ENCODE data around the gene HMCES. TPM values are rescaled to one million over a fixed set of nuclear protein-coding genes. Genes with fewer than 3 reads are reported as not detected.

Gene HMCES
- total and polyA plus RNA-seq, 11 donors = 30.0 to 46.6 (median 37.7) TPM

GRCh38 chr3:129317848-129318247, 39.2 kb downstream of the HMCES start:
- H3K27ac ChIP-seq = no peak overlapping the region
- peaks cover 0 to 33% (median 4%) of the 10 kb centered on the region in 9 donors for H3K36me3 ChIP-seq
- no peak overlapping the region for H3K4me3 ChIP-seq
- intact Hi-C loops (cut with DNase I) = loop anchor here in 2 of 10 donors (2.0 to 5.0 kb wide), 2 partner anchors 39 to 41 kb away; partner anchors contain the start of gene HMCES (in 2 of the 2)
- H3K27me3 ChIP-seq = no peaks in the 10 kb centered on the region
- DNase-seq (peak in 1 of 5 donors; percentile 29), ATAC-seq (no peak)
- TF ChIP-seq CTCF (IDR thresholded peaks at IDR 0.05) (no peak), POLR2A (IDR thresholded peaks at IDR 0.05) (no peak)
- peaks cover 0 to 27% (median 21%) of the 10 kb centered on the region in 12 donors for H3K4me1 ChIP-seq
- whole genome bisulfite sequencing, 4 donors = 62 to 80% (median 66%) methylated on average over 5 of the region's 5 CpGs
- H3K9me3 ChIP-seq = no peaks in the 10 kb centered on the region

GRCh38 chr3:129318921-129319320, 40.3 kb downstream of the HMCES start:
- WGBS, 4 donors = 92 to 97% (median 95%) methylated on average over 11 to 15 of the region's 15 CpGs
- intact Hi-C loops (cut with DNase I) = loop anchor here in 1 of 10 donors (5.0 kb wide), 1 partner anchor 42 kb away; the partner anchor contains the start of gene HMCES
- no peak overlapping the region for H3K27ac ChIP-seq

GRCh38 chr3:129320261-129320660, 41.6 kb downstream of the HMCES start:
- Histone ChIP-seq H3K9me3 (no peaks in the 10 kb centered on the region), H3K36me3 (peaks cover 0 to 39% (median 6%) of the 10 kb centered on the region in 9 donors), H3K4me3 (no peak overlapping the region), H3K27ac (no peak overlapping the region), H3K27me3 (no peaks in the 10 kb centered on the region), H3K4me1 (peaks cover 0 to 14% (median 10%) of the 10 kb centered on the region in 12 donors)
- 91 to 98% (median 96%) methylated on average over 5 to 8 of the region's 8 CpGs for WGBS, 4 donors
- ATAC-seq (no peak), DNase-seq (no peak)
- intact Hi-C loops (cut with DNase I) = no loop called here
- no peak for TF ChIP-seq CTCF (IDR thresholded peaks at IDR 0.05)
- TF ChIP-seq POLR2A (IDR thresholded peaks at IDR 0.05) = no peak

More at GRCh38 chr3:129318921-129319320, 40.3 kb downstream of the HMCES start:
- TF ChIP-seq POLR2A (IDR thresholded peaks at IDR 0.05) (no peak), CTCF (IDR thresholded peaks at IDR 0.05) (no peak)
- Histone ChIP-seq H3K4me1 (peaks cover 0 to 23% (median 17%) of the 10 kb centered on the region in 12 donors), H3K27me3 (no peaks in the 10 kb centered on the region), H3K4me3 (no peak overlapping the region), H3K36me3 (peaks cover 0 to 36% (median 4%) of the 10 kb centered on the region in 9 donors), H3K9me3 (no peaks in the 10 kb centered on the region)
- peak in 1 of 5 donors; percentile 37 for DNase-seq
- no peak for ATAC-seq

GRCh38 chr3:129320825-129321487, 42.3 kb downstream of the HMCES start:
- Histone ChIP-seq H3K27me3 (no peaks in the 10 kb centered on the region), H3K27ac (no peak overlapping the region), H3K36me3 (peaks cover 0 to 39% (median 6%) of the 10 kb centered on the region in 9 donors), H3K9me3 (no peaks in the 10 kb centered on the region), H3K4me3 (no peak overlapping the region), H3K4me1 (peaks cover 0 to 14% (median 10%) of the 10 kb centered on the region in 12 donors)
- 89 to 97% (median 96%) methylated on average over 7 of the region's 7 CpGs for whole genome bisulfite sequencing, 4 donors
- no peak for DNase-seq
- ATAC-seq = no peak
- TF ChIP-seq POLR2A (IDR thresholded peaks at IDR 0.05) (no peak), CTCF (IDR thresholded peaks at IDR 0.05) (no peak)
- intact Hi-C loops (cut with DNase I) = no loop called here
